Activated T-helper 9 cell treated with anti-CD3 and anti-CD28 coated beads, Interleukin-2, amount 50 U/mL, for 16 hours (primary cell): ENCODE data around the gene MATCAP1.

Experiments
- DNase-seq: peaks from one replicate; pipeline ENCODE4 v3.0.0-alpha.2; 2020; ENCODE audit warnings: low read depth

MATCAP1 gene

DNA sequence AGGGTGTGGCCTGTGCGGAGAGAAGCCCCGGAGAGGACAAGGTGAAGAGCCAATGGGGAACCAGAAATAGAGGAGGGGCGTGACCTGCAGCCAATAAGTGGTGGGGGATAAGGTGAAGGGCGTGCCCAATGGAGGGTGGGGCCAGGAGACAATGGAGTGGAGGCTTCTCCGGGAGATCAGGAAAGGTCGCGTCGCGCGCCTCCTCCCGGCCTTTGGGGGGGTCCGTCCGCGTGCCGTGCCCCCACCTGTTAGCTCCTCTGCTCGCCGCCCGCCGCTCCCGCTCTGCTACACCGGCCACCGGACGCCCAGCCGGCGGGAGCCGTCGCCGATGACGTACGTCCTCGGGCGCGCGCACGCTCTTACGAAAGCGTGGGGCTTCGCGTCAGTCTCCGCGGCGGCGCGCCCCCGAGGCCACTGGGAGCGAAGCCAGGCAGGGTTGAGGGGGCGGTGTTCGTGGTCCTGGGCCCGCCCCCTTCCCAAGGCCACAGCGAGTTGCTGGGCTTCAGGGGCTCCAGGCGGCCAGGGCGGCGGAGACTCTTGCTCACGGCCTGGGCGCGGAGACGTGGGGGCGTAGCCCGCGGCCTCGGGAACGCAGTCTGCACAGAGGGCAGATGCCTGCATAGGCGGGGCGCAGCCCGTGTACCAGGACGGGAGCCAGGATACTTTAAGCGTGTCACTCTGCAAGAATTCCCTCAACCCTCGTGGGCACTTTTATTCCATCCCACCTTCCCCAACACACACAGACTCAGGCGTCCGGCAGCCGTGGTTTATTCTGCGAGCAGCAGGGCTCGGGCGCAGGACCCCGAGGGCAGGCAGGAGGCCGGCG, at the start of gene MATCAP1:
Gene MATCAP1, minus strand, starts transcription at position 337 of the 826 bp plus-strand sequence. CDS start 3,353 bp downstream, outside the sequence.
- DNase-seq, result peak; percentile 87

DNA sequence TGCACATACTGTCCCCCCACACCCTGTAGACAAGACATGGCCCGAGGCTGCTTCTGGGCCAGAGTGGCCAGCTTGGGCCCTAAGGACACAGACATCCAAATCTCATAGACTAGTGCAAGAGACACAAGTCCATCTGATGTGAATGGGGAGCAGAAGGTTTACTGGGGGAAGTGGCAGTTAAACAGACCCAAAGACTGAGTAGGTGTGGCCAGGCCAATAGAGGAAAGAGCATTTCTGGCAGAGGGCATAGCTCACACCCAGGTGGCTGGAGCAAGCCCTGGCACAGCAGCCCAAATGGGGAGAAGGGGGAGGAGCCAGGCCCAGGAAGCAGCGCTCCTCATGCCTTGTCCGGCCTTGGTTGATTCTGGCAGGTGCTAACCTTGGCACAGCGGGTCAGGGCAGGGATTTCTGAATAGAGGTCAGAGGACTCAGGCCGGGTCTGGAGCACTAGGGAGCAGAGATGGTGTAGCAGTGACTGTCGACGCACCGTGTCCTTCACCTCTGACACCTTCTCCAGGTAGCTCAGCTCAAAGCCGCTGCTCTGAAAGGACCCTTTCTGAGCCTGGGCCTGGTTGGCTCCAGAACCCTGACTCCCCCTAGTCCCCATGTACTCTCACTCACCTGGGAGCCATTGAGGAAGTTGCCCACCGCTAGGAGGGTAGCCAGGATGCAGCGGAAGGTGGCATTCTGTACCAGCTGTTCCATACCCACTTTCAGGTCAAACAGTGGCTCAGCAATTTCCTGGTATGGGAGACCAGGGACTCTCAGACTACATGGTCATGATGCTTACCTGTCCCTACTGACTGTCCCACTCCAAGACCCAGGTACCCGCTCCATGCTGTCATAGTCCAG, 47.3 kb upstream of the MATCAP1 start:
- DNase-seq, result no peak

DNA sequence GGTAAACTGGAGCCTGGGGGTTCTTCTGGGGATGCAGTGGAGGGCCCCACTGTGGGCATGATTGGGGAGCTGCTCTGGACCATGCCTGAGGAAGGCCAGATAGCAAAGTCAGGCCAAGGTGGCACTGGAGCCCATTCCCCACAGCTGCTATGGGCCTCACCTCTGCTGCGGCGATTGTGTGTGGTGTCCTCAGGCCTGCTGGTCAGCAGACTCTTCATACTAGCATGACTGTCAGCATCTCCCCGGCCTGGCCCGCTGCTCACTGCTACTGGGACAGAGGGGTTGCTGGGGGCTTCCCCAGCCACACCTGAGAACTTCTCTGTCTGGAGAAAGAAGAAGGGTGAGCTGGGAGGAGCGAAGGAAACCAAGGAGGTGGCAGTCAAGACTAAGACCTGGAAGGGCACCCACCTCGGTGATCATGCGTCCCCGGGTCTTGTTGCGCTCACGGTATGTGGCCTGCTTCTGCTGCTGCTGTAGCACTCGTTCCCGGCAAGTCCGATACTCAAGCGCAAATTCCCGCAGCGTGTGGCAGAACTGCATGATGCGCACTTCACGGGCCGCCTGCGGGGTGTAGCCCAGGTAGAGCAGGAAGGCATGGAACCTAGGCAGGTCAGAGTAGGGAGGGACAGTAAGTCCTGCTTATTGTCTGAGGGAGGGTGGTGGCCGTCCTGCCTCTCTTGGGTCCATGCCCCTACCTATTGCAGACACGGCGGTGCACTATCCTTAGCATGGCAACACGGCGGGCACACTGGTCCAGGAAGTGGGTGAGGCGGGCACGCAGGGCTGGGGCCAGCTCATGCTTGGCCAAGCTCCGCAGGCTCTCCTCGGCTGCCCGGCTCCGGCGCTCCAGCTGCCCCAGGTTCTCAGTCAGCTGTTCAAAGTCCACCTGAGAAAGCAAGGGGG, 46.4 kb upstream of the MATCAP1 start:
- DNase-seq, result no peak

DNA sequence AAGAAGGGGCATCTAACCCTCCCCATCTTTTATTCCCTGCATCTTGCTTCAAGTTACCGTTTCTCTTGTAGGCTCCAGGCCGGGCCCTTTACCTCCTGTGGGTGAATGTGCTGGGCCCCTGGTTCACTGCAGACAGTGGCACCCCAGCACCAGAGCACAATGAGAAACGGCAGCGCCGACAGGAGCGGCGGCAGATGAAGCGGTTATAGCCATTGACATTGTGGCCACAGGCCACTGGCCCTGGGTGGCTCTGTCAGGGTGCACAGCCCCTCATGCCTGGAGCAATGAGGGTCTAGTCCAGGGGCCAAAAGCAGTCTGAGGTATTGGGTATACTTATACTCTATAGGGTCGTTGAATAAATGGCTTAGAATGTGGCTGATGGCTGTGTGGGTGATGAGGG, 45.1 kb upstream of the MATCAP1 start:
- no peak for DNase-seq

DNA sequence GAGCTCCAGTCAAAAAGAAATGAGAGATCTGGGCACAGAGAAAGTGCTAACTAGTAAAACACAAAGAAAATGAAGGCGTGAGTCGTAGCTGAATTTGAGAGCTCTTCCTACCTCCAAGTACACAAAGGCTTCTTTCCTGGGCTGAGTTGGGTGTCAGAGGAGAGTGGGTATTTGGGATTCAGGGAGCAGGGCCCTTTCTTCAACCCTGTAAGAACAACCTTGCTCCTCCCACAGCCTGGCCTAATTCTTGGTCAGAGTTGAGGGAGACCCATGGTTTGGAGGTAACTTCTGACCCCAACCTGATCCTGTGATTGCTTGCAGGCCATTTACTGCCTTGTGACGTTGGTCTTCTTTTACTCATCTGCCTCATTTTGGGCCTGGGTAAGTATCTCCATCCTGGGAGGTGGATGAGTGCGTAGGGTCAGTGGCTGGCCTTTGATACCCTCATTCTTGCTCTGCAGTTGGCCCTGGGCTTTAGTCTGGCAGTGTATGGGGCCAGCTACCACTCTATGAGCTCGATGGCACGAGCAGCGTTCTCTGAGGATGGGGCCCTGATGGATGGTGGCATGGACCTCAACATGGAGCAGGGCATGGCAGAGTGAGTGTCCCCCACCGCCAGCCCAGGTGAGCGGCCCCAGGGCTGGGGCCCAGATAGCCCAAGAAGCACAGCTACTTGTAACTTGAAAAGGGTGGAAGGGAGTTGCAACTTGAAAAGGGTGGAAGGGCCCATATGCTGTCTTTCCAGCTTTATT, 44.4 kb upstream of the MATCAP1 start:
- DNase-seq, result no peak

DNA sequence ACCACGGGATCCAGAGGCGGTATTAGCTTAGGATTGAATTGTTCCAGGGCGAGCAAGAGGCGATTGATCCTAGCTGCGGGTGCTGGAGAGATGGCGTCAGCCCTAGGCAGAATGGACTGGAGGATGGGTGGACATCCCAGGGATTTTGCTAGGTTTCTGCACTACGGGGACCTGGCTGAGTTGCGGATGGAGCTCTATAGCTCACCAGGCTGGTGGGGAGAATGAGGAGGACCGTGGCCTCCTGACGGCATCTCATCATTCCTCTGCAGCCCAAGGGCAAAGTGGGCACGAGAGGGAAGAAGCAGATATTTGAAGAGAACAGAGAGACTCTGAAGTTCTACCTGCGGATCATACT, 43.8 kb upstream of the MATCAP1 start:
- DNase-seq, result no peak

DNA sequence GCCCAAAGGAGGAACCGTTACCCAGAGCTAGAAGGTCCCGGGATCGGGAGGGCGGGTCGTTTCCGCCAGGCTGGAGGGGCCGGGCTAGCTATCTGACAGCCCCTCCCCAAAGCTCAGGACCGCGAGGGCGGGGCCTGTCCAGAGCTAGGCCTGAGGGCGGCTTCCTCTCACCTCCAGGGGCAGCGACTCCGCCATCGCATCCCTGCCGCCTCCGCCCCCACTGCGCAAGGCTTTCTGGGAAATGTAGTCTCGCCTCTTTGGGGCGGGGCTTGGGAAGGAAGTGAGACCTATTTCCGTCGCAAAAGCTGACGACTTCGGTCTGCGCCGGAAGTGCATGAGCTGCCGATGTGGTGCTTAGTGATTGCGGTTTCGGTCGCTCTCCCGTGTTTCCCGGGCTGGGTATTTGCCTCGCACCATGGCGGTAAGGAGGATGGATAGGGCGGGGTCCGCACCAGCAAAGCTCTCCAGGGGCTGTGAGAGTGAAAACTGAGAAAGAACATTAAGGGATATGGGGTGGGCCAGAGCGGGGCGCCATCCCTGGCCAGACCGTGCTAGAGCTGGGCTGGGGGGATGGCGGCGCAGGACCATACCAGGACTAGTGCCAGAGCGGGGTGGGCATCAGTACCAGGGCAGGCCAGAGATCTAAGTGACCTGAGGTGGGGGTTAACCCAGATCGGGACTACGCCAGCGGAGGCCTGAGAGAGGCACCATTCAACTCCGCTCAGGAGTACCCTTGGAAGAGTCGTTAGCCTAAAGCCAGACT, 43.2 kb upstream of the MATCAP1 start, which contains the start of gene TMEM208:
Gene TMEM208, plus strand, starts transcription at position 327 of the 763 bp plus-strand sequence. Its CDS starts 89 bp downstream, at position 416.
- DNase-seq, result peak; percentile 97

DNA sequence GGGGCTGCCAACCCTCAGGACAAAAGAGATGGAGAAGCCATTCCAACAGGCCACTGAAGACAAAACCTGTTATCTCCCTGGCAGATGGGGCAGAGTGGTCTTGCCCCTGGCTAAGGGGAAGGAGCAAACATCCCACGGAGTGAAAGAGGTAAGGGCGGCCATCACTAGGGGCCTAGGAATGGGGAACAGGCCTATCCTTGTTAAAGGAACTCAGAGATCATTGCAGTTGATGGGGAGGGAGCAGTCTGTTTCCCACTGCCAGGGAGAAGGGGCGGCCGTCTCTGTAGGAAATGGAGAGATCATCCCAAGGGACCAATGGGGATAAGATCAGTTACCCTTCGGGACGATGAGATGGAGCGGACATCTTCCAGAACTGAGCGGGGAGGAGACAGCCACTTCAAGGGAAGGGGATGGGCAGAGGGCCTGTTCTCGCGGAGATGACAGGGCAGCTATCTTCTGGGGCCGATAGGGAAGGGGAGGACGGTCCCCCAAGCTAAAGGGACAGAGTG, 42.6 kb upstream of the MATCAP1 start:
- no peak for DNase-seq

DNA sequence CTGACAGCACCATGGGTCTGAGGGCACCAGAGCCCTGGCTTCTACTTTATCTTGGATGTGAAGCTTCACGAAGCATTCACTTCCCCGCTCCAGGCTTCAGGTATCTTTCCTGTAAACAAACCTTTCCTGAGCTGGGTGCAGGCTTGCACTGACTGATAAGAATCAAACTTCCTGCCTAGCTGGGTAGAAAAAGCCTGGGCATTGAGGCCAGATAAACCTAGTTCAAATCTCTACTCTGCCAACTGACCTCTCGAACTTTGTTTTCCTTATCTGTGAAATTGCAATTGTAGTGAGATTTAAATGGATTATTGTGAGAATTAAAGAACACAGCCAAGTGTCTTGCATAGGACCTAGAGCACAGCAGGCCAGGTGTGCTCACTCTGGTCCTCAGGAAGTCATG, 40.2 kb upstream of the MATCAP1 start:
- no peak for DNase-seq

DNA sequence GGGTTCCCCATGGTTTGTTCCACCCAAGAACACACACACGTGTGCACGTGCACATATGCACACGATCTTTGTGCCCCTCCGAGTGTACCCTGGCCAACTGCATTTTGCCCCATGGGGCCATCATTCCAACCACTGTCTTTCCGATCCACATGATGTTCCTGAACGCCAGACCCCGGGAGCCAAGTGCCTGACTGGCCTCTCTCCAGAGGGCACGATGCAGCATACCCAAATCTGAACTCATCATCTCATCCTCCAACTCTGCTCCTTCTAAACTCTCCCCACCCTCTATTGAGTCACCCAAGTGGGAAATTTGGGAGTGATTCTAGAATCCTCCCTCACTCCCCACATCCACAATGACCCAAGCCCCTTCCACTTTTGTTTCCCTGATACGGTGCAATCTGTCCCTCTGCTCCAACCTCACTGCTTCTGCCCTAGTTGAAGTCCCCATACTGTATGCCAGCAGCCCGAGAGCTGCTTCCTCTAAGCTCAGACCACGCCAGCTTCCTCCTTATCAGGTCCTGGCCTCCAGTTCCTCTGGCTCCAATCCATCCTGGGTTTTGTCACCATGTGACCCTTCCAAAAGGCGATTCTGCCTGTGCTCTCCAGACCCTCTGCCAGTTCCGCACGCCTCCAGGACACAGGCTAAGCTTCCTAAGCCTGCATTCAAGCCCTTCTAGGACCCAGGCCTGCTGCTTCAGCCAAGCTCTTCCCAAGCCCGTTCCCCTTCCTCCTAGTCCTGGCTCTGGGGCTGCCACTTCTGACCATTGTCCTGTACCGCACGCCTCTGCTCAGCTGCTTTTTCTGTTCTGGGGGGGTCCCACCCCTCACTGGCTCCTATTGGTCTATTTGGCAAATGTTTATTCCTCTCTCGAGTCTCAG, 33.1 kb upstream of the MATCAP1 start:
- no peak for DNase-seq

DNA sequence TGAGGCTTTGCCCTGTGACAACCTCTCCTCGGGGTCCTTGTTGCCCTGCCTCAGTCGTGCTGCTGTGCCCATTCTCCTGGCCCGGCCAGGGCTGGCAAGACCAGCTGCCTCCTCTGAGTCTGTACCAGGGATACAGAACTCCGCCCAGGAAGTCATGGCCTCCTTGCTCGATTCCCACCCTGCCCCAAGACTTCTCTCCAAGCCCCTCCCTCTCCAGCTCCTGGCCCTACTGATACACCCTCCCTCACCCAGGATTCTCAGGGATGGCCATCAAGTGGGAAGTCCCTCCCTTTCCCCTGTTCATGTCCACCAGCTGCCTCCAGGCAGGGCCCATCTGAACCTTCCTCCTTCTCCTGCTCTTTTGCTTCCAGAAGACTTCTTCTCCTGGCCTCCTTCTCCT, 31.9 kb upstream of the MATCAP1 start:
- DNase-seq, result no peak

DNA sequence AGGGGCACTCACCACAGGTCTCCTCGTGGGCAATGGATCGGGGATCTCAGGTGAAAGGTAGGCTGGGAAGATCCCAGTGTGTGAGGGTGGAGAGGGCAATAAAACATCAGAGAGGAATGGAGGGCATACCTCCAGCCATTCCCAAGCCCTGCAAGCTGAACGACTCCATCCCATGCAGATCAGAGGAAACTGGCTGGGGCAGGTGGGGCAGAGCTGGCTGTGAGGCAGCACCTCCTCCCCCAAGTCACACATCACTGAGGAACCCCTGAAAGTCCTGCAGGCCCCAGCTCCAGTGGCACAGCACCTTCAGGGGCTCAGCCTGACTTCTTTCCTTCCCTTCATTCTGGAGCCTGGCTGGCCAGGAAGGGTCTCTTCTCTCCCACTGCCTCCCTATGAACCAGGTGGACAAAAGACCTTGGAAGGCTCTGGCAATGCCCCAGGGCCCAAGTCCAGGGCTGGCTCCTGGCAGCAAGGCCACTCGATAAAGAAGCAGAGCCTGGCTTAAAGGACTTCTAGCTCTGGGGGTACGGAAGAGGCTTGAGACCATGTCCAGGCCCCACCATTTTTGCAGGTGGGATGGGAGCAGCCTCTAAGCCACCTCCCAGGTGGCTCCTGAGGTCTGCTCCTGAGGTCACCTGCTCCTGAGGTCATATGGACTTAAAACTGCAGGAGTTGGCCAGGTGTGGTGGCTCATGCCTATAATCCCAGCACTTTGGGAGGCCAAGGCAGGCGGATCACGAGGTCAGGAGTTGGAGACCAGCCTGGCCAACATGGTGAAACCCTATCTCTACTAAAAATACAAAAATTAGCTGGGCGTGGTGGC, 29.6 kb upstream of the MATCAP1 start:
- DNase-seq, result no peak

DNA sequence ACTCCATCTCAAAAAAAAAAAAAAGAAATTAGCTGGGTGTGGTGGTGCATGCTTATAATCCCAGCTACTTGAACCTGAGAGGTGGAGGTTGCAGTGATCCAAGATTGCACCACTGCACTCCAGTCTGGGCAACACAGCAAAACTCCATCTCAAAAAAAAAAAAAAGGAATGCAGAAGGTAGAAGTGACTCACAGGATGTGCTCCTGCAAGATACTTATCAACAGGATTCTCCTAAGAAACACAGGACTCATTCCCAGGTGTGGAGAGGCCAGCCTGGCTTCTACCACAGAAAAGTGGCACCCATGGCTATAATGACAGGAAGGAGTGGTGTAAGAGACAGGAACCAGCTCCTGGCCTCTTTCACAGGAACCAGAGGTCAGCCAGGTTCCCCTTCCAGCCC, 29.0 kb upstream of the MATCAP1 start:
- DNase-seq, result no peak

DNA sequence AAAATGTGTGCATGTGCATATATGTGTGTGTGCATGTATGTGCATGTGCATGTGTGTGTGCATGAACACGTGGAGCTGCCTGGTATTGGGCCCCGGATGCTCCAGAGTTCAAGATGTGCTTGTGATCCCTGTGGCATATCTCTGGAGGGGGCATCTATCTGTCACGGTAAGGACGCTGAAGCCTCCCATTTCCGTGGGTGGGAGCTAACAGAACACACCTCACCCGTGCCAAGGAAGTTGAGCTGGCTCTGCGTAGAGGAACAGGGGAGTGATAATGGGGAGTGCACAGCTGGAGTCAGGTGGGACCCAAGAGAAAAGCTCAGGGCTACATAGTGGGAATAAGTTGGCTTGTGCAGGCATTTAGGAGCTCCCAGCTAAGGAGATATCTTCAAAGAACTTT, 27.9 kb upstream of the MATCAP1 start:
- no peak for DNase-seq

DNA sequence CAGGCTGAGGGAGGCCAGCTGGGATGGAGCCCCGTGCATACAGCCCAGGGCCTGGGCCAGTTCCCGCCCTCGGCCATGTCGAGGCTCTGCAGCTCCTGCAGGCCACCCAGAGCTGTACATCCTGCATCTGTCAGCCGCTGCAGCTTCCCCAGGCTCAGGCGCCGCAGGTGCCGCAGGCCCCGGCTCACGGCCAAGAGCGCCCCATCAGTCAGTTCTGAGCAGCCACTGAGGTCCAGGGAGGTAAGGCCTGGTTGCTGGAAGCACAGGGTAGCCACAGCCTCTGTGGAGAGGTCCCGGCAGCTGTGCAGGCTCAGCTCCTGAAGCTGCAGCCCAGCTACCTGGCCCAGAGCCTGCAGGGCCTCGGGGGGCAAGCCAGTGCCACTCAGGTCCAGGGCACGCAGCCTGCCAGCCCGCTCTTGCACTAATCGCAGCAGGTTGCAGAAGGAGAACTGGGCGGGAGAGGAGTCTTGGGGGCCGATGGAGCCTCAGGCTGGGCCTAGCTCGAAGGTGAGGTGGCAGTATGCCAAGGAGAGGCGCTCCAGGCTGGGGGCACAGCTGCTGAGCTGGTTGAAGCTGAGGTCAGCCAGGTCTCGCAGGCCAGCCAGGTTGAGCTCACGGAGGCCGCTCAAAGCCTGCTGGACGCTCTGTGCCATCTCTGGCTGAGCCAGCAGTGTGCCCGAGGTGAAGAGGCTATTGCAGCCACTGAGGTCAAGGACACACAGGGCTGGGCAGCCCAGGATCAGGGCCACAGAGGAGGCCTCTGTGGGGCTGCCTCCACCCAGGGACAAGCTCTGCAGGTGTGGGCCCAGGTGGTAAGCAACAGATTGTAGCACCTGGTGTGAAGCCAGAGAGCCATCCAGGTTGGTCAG, 26.5 kb upstream of the MATCAP1 start:
- no peak for DNase-seq

DNA sequence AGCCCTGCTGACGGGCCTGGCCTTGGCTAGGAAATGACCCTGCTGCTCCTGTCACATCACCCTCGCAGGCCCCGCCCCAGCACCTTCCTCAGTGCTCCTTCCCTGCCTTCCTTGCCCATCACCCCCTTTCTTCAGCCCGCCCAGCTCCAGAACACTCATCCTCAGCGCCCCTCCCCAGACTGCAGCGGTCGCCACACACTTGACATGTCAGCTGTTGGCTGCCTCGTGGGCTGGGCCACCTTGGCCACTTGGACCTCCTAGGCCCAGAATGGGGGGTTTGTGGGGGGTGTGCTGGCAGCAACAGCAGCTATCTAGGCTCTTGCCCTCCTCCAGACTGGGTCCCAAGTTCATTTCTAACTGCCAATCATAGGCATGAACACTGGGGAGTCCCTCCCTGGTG, 25.8 kb upstream of the MATCAP1 start:
- no peak for DNase-seq

DNA sequence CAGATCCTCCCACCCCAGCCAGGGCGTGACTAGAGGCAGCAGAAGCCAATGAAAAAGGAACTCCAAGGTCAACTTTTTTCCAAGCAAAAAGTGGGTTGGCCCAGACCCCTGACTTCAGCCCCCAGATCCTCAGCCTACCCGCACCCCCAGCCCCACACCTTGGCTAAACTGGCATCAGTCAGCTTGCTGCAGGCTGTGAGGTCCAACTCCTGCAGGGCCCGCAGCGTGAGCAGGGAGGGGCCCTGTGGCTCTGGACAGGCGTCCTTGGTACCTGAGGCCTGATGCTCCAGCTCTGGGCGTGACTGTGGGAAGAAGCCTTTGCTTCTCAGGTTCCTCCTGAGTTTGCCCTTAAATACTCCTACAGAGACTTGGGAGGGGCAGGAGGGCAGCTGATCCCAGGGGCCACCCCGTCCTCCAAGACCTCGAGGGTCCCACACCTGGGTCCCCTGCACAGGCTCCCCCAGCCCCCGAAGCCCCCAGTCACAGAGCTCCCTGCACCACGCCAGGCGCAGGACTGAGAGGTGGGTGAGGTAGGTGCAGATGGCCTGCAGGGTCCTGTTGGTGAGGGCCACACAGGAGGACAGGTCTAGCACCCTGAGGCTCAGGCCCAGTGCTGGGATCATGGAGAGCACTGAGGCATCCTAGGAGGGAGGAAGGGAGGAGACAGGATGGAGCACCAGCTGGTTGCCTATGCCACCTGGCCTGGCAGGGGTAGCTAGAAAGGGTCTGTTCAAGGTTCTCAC, 24.6 kb upstream of the MATCAP1 start:
- DNase-seq, result no peak
